HG03064 (cell line): ENCODE measurements around the gene EFNA2.
A peak's percentile ranks its signal among the peaks of the same experiment; 100 is the strongest.

Experiments
- ATAC-seq: cut with Tn5 transposase; IDR thresholded peaks from one replicate; pipeline ENCODE4 v1.9.1; 2021; ENCODE audit warnings: low read depth; ENCODE audit not compliant: unreplicated experiment

EFNA2 gene

DNA sequence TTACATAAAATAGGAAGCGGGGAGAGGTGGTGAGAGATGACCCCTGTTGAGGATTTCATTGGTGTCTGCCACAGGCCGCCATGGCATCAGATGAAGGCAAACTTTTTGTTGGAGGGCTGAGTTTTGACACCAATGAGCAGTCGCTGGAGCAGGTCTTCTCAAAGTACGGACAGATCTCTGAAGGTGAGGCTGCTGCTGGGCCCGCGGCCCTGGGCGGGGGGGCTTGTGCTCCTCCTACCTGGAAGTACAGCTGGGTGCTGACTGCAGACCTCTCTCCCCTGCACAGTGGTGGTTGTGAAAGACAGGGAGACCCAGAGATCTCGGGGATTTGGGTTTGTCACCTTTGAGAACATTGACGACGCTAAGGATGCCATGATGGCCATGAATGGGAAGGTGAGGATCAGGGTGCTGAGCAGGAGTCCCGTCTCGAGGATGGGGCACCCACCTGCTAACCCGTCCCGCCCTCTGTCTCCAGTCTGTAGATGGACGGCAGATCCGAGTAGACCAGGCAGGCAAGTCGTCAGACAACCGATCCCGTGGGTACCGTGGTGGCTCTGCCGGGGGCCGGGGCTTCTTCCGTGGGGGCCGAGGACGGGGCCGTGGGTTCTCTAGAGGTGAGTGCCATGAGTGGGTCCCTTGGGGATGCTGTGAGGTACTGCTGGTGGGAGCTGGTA, 14.7 kb upstream of the EFNA2 start:
- ATAC-seq: no peak

DNA sequence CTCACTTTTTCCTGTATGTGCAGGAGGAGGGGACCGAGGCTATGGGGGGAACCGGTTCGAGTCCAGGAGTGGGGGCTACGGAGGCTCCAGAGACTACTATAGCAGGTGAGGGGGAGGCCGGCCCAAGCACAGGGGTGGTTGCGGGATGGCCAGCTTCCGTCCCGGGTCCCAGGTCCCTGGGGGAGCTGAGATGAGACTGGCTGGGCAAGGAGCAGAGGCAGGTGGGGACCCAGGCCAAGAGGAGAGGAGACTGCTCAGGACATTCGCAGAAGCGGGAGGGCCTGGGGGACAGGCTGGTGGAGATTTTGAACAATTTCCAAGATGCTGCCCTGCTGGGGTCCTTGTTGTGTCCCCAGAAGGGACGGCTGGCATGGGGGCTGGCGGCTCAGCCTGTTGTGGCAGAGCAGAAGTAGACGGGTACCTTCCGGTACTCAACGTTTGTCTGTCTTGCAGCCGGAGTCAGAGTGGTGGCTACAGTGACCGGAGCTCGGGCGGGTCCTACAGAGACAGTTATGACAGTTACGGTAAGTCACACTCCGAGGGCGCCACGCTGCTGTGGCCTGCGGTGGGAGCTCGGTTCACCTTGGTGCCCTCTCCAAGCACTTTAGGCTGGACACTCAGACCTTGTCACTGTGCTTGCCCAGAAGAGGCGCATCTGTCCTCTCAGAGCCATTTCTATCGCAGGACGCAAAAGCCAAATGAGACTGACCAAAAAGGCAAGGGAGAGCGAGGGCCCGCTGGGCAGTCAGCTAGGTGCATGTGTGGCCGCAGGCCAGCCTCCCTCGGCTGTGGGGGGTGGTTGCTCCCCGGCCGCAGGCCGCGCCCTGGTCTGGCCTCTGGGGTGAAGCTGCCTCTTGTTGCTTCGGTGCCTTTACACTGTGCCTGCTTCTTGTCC, 13.9 kb upstream of the EFNA2 start:
- ATAC-seq: no peak

- ATAC-seq: no peak
Observed at GRCh38 chr19:1272423-1273262, 13.0 kb upstream of the EFNA2 start.

- ATAC-seq: no peak
Observed at GRCh38 chr19:1273263-1274041, 12.2 kb upstream of the EFNA2 start.

DNA sequence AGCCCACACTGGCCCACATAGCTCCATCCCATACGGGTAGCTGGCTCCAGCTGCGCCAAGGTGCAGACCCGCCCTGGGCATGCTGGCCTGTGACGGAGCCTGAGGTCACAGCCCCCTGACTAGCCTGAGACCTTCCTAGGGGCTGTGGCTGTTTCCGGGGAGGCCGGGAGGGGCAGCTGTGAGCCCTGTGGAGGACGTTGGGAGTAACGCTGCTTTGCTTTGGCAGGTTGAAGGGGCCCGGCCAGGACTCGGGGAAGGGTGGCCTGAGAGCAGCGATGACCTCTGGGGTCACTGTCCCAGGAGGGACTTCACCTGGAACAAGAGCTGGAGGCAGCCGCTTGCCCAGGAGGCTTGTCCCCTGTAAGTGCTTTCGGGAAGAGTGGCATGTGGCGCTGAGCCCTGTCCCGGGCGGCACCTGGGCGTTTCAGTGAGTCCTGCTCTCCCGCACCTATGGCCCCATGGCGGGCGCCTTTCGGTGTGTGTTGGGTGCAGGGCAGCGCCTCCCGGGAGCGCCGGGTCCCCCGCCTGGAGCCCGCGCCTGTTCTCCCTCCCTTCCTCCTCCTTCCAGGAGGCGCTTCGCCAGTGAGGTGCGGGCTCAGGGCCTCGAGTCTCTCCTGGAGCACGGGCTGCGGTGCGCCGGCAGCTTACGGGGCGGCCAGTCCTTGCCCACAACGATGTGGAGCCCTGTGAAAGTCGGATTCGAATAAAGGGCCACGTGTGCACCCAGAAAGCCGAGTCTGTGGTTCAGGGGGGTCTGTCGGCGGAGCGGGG, 11.4 kb upstream of the EFNA2 start:
- ATAC-seq: no peak

- no peak for ATAC-seq
Observed at GRCh38 chr19:1274852-1275259, 10.8 kb upstream of the EFNA2 start.

GRCh38 chr19:1275260-1275975, 10.3 kb upstream of the EFNA2 start, which contains the start of gene FAM174C:
FAM174C (plus strand) TSS chr19:1275530; CDS start chr19:1275550, 20 bp downstream.
- ATAC-seq: peak; percentile 60

DNA sequence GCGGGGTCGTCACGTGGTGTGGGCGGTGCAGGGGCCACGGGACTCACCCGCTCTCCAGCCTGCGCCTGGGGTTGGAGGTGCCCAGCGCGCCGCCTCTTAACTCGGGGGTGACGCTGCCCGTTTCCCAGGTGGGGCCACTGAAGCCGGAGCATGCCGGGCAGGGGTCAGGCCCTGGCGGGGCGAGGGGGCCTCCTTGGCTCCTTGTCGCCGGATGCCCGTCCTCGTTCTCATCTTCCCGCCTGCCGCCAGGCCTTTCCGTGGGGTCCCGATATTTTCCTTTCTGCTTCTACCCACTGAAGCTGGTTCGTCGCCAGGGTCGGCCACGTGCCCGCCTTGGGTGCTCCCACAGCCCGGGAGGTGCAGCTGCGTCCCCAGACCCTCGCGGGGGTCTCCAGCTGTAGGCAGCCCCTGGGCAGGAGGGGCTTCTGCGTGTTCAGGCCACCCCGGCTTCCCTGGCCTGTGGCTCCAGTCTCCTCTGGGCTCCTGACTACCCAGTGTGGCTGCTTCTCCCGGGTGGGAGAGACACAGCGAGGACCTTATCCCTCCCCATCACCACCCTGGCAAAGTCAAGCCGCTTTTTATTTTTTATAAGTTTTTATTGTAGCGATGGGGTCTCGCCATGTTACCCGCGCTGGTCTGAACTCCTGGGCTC, 9.6 kb upstream of the EFNA2 start:
- no peak for ATAC-seq

- no peak for ATAC-seq
Observed at GRCh38 chr19:1276628-1277022, 9.0 kb upstream of the EFNA2 start.

DNA sequence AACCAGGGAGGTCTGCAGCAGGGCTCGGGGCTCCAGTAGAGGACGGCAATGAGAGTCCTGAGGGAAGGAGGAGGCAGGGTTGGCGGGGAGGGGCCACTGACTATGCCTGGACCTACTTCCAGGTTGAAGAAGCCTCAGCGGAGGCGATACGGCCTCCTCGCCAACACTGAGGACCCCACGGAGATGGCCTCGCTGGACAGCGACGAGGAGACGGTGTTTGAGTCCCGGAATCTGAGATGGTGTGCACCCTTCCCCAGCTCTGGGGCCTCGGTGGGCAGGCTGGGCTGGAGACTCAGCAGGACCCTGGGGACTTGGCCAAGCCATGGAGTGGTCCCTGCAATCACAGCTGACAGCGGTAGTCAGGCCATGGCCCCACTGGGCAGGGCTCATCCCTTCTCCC, 8.6 kb upstream of the EFNA2 start:
- no peak for ATAC-seq

DNA sequence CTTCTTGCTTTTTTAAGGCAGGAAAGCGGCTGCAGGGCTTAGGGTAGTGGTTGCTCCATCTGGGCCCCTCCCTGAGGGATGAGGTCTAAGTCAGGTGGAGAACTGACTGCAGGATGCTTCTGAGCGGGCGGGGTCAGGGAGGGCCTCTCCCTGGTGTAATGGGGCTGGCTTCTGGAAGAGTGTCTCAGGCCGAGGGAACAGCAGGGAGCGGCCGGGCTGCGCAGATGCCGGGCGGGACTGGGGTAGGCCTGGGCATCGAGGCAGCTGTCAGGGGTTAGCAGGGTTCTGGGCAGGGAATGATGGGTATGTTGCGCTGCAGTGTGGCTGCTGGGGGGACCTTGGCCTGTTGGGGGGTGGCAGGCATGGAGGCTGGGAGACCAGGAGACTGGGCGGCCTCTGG, 7.6 kb upstream of the EFNA2 start:
- ATAC-seq: no peak

DNA sequence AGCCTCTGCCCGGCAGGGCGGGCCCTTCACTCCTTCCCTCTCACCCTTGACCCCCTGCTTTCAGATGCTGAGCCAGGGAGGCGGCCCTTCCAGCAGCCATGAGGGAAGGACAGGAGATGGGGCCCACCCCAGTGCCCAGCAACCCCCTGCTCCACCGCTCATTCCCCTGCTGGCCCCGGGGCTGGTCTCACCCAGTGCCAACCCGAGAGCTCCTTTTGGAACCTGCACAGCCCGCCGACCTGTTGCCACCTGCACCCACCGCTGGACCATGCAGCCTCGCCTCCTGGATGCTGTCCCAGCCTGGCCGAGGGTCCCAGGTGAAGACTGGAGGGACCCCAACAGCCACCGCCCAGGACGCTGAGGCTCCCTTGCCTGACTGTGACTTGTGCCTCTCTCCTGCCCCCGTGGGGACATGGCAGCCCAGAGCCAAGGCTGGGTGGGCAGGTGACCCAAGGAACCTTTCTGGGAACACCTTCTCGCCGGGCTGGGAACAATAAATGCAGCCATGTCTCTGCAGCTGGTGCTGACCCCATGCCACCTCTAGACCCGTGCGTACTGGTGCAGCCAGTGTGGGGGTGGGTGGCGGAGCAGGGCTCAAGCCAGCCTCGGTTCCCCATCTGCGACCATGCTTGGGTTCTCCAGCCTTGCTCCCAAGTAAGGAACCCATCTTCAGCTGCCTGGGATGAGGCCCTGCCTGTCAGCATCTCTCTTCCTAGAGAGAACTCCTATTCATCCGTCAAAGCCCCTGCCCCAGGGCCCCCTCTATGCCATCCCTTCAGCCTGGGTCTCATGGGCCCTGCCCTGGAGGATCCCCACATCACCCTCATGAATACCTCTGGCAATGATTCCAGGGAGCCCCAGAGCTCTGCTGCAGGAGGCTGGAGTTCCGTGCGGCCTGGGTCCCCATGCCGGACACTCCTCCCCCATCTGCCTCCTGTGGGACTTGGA, 6.7 kb upstream of the EFNA2 start:
- ATAC-seq: no peak

- no peak for ATAC-seq
Observed at GRCh38 chr19:1279782-1280341, 5.8 kb upstream of the EFNA2 start.

- ATAC-seq: no peak
Observed at GRCh38 chr19:1280636-1281568, 4.8 kb upstream of the EFNA2 start.

GRCh38 chr19:1281569-1282287, 3.9 kb upstream of the EFNA2 start:
- no peak for ATAC-seq
